Midbrain (tissue), 1 donor: Measurements from ENCODE around the gene CAPS.
"Not testable (repeated sequence)": the region's sequence is repeated elsewhere in the genome, so short reads cannot be mapped to it uniquely, and the experiment has no call there.

Source experiments
- DNase-seq: peaks from one replicate; lab custom pipeline; 2025; lab: John Stamatoyannopoulos, UW

The CAPS gene

GRCh38 chr19:5913739-5914357 is at the start of gene CAPS:
CAPS (plus strand) TSS chr19:5914254; CDS start chr19:5914407, 153 bp downstream.
- peak; percentile 30 for DNase-seq

- no peak for DNase-seq
These were observed 49.1 kb upstream of the CAPS start for GRCh38 chr19:5864725-5865486.

- DNase-seq, result no peak
These were observed 48.3 kb upstream of the CAPS start for GRCh38 chr19:5865772-5866171.

GRCh38 chr19:5867201-5868136 is 46.6 kb upstream of the CAPS start:
- no peak for DNase-seq

GRCh38 chr19:5870986-5871394 is 43.1 kb upstream of the CAPS start:
- DNase-seq, result no peak

- DNase-seq, result no peak
These were observed 40.3 kb upstream of the CAPS start for GRCh38 chr19:5873617-5874199.

GRCh38 chr19:5874496-5874895 is 39.6 kb upstream of the CAPS start:
- DNase-seq, result not testable (repeated sequence)

- no peak for DNase-seq
These were observed 36.6 kb upstream of the CAPS start for GRCh38 chr19:5877427-5877826.

GRCh38 chr19:5877882-5878281 is 36.2 kb upstream of the CAPS start:
- no peak for DNase-seq

- DNase-seq, result no peak
These were observed 33.9 kb upstream of the CAPS start for GRCh38 chr19:5880196-5880595.

GRCh38 chr19:5880604-5881078 is 33.4 kb upstream of the CAPS start:
- DNase-seq, result no peak

- DNase-seq, result no peak
These were observed 32.3 kb upstream of the CAPS start for GRCh38 chr19:5881543-5882299.

- DNase-seq, result no peak
These were observed 31.6 kb upstream of the CAPS start for GRCh38 chr19:5882421-5882968.

- not testable (repeated sequence) for DNase-seq
These were observed 30.7 kb upstream of the CAPS start for GRCh38 chr19:5883157-5883873.

GRCh38 chr19:5884065-5884811 is 29.8 kb upstream of the CAPS start:
- not testable (repeated sequence) for DNase-seq

GRCh38 chr19:5889288-5889971 is 24.6 kb upstream of the CAPS start:
- no peak for DNase-seq

GRCh38 chr19:5890099-5890498 is 24.0 kb upstream of the CAPS start:
- no peak for DNase-seq

- DNase-seq, result no peak
These were observed 22.5 kb upstream of the CAPS start for GRCh38 chr19:5891572-5891937.
